DOHH2 (cell line): ENCODE results near the gene CLPSL2.

Experiments used
- H3F3A ChIP-seq: fragments of 200-600 bp; sonication (generic), shearing (Covaris generic); 2 replicates; pipeline ENCODE4 v1.6.0; 2016; ENCODE audit warnings: antibody characterized with exemption, mild to moderate bottlenecking; ENCODE audit not compliant: control insufficient read depth, insufficient read depth
- H3K27ac ChIP-seq: fragments of 200-600 bp; sonication (generic); 2 replicates; pipeline ENCODE4 v1.5.1; 2014; ENCODE audit warnings: low read depth, mild to moderate bottlenecking, low read length, moderate library complexity
- H3K27me3 ChIP-seq: fragments of 200-600 bp; sonication (generic); 2 replicates; pipeline ENCODE4 v1.6.1; 2014; ENCODE audit warnings: mild to moderate bottlenecking, low read length, mixed read lengths; ENCODE audit not compliant: control insufficient read depth
- H3K36me3 ChIP-seq: fragments of 200-600 bp; sonication (generic); 2 replicates; pipeline ENCODE4 v1.6.1; 2014; ENCODE audit warnings: mild to moderate bottlenecking, low read length, moderate library complexity, mixed read lengths; ENCODE audit not compliant: control insufficient read depth
- H3K4me1 ChIP-seq: fragments of 200-600 bp; sonication (generic); 2 replicates; pipeline ENCODE4 v1.6.1; 2014; ENCODE audit warnings: mild to moderate bottlenecking, low read length, mixed read lengths; ENCODE audit not compliant: control insufficient read depth
- H3K4me2 ChIP-seq: fragments of 200-600 bp; sonication (generic); 2 replicates; pipeline ENCODE4 v1.6.0; 2014; ENCODE audit warnings: mild to moderate bottlenecking, low read length, moderate library complexity
- H3K4me3 ChIP-seq: fragments of 200-600 bp; sonication (generic); 2 replicates; pipeline ENCODE4 v1.5.1; 2014; ENCODE audit warnings: mild to moderate bottlenecking, low read length, mixed read lengths
- H3K79me2 ChIP-seq: fragments of 200-600 bp; sonication (generic); 2 replicates; pipeline ENCODE4 v1.6.1; 2014; ENCODE audit warnings: mild to moderate bottlenecking, low read length, mixed read lengths; ENCODE audit not compliant: control insufficient read depth
- H3K9me2 ChIP-seq: fragments of 200-600 bp; sonication (generic); replicated peaks from 2 replicates; pipeline ENCODE4 v1.6.1; 2014; ENCODE audit warnings: mild to moderate bottlenecking, low read length, mixed read lengths; ENCODE audit not compliant: control insufficient read depth
- H3K9me3 ChIP-seq: fragments of 200-600 bp; sonication (generic); 2 replicates; pipeline ENCODE4 v1.6.1; 2014; ENCODE audit warnings: antibody characterized with exemption, low read length, mixed read lengths; ENCODE audit not compliant: control insufficient read depth, insufficient read depth
- H4K20me1 ChIP-seq: fragments of 200-600 bp; sonication (generic); 2 replicates; pipeline ENCODE4 v1.6.0; 2014; ENCODE audit warnings: low read depth, mild to moderate bottlenecking, antibody characterized with exemption, low read length, moderate library complexity; ENCODE audit not compliant: control insufficient read depth, insufficient read depth
- EZH2phosphoT487 ChIP-seq: fragments of 200-600 bp; sonication (generic); IDR thresholded peaks from 2 replicates; pipeline ENCODE4 v1.6.1; 2017; ENCODE audit warnings: borderline replicate concordance, mild to moderate bottlenecking, antibody characterized with exemption, low read length, moderate library complexity, mixed read lengths
- TF ChIP-seq, protein P1 (sequence below): fragments of 200-600 bp; sonication (generic); IDR thresholded peaks from one replicate; pipeline ENCODE4 v1.5.1; 2014; ENCODE audit warnings: antibody characterized with exemption, mild to moderate bottlenecking, low read depth, low read length; ENCODE audit not compliant: poor library complexity, severe bottlenecking

CLPSL2 gene

DNA sequence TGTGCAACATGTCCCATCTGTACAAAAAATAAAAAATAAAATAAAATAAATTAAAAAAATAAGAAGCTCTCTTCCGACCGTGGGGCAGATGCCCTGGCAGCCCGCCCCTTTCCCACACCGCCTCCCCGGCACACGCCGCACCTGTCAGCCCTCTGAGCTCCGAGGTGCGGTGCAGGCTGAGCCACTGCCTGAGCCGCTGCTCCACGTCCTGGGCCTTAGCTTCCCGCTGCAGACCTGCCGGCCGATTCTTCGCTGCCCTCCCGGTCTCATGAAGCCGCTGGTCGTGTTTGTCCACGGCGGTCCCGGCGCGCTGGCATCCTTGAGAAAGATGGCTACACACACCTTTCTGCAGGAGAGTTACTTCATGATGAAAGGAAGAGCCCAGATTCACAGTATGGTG is 10.7 kb upstream of the CLPSL2 start:
- no peaks in the 10 kb centered on the region for H4K20me1 ChIP-seq
- peaks cover 7% of the 10 kb centered on the region; the same call in 1 of the 2 replicates for H3K4me1 ChIP-seq
- H3K36me3 ChIP-seq: no peaks in the 10 kb centered on the region
- no peak overlapping the region for H3K4me3 ChIP-seq
- no peaks in the 10 kb centered on the region for H3K79me2 ChIP-seq
- H3K27me3 ChIP-seq: peaks cover 22% of the 10 kb centered on the region
- H3F3A ChIP-seq: no peaks in the 10 kb centered on the region
- no peak overlapping the region for H3K4me2 ChIP-seq
- no peak overlapping the region for H3K27ac ChIP-seq
- TF ChIP-seq, protein P1, sequence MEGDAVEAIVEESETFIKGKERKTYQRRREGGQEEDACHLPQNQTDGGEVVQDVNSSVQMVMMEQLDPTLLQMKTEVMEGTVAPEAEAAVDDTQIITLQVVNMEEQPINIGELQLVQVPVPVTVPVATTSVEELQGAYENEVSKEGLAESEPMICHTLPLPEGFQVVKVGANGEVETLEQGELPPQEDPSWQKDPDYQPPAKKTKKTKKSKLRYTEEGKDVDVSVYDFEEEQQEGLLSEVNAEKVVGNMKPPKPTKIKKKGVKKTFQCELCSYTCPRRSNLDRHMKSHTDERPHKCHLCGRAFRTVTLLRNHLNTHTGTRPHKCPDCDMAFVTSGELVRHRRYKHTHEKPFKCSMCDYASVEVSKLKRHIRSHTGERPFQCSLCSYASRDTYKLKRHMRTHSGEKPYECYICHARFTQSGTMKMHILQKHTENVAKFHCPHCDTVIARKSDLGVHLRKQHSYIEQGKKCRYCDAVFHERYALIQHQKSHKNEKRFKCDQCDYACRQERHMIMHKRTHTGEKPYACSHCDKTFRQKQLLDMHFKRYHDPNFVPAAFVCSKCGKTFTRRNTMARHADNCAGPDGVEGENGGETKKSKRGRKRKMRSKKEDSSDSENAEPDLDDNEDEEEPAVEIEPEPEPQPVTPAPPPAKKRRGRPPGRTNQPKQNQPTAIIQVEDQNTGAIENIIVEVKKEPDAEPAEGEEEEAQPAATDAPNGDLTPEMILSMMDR: no peak
- no peak for TF ChIP-seq EZH2phosphoT487
- no peaks in the 10 kb centered on the region for H3K9me3 ChIP-seq
- no peaks in the 10 kb centered on the region for H3K9me2 ChIP-seq

DNA sequence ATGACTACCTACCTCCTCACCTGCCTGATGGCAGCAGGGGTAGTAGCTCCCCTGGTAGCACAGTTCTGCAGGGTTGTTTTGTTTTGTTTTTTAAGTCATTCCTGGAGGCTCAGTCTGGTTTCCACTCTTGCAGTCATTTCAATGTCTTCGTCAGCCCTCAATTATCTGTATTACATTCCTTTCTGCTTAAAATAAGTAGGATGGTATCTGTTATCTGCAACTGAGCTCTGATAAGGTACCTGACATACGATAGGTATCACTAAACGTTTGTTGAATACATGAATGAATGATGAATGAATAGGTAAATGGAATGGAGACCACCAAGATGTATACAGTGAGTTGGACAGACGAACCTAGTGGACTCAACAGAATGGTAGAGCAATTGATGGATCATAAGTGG is 7.2 kb upstream of the CLPSL2 start:
- Histone ChIP-seq H3K36me3 (no peaks in the 10 kb centered on the region), H3K79me2 (no peaks in the 10 kb centered on the region), H3K9me3 (no peaks in the 10 kb centered on the region), H3K27ac (no peak overlapping the region), H3K9me2 (no peaks in the 10 kb centered on the region), H3K4me2 (no peak overlapping the region), H3K4me3 (no peak overlapping the region), H3K4me1 (peaks cover 9% of the 10 kb centered on the region), H4K20me1 (no peaks in the 10 kb centered on the region), H3F3A (no peaks in the 10 kb centered on the region), H3K27me3 (peaks cover 4% of the 10 kb centered on the region)
- TF ChIP-seq, protein P1: no peak
- no peak for TF ChIP-seq EZH2phosphoT487

DNA sequence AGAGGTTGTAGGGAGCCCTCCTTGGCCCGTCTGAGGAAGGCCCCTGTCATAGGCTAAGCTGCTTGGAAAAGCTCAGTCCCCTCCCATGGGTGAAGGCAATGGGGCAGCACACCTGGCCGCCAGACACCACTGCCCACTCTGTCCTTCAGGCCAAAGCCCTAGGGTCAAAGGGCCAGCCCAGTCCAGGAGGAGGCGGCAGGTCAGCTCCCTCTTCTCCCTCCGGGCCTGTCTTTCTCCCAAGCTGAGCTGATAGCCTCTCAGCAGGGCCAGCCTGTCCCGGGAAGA is 5.1 kb upstream of the CLPSL2 start:
- no peak overlapping the region for H3K27ac ChIP-seq
- TF ChIP-seq EZH2phosphoT487: no peak
- 0 out of 2 replicates have a peak overlapping the region, but pooled peaks have one; percentile 3 for H3K4me2 ChIP-seq
- peaks cover 5% of the 10 kb centered on the region; the same call in 1 of the 2 replicates for H3K27me3 ChIP-seq
- H3F3A ChIP-seq: no peaks in the 10 kb centered on the region
- no peaks in the 10 kb centered on the region for H3K36me3 ChIP-seq
- no peak overlapping the region for H3K4me3 ChIP-seq
- H3K9me3 ChIP-seq: no peaks in the 10 kb centered on the region
- H4K20me1 ChIP-seq: no peaks in the 10 kb centered on the region
- no peaks in the 10 kb centered on the region for H3K9me2 ChIP-seq
- H3K4me1 ChIP-seq: peaks cover 5% of the 10 kb centered on the region
- H3K79me2 ChIP-seq: no peaks in the 10 kb centered on the region

DNA sequence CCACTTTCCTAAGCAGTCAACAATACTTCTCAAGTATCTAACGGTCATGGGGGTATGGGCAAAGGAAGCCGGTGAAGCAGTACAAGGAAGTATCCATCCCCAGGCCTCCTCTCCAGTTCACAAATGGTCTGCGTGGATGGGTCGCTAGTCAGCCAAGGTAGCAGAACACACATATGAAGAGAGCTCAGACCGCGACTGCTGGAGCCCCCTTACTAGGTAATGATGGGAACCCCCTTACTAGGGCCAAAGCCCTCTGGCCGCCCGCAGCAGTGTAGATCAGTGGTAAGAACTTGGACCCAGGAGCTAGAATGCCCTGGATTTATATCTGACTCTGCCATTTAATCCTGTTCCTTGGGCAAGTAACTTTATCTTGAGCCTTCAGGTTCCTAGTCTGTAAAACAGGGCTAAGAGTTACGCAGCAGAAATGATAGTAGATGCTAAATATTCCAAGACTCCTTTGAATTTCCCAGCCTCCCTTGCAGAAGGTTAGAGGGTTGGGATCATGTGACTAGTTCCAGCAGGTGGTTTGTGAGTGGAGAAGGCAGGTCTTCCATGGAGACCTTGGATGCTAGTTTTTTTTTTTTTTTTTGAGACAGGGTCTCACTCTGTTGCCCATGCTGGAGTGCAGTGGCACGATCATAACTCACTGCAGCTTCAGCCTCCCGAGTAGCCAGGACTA is 2.1 kb upstream of the CLPSL2 start:
- no peak overlapping the region for H3K27ac ChIP-seq
- H3K4me3 ChIP-seq: no peak overlapping the region
- H3K9me2 ChIP-seq: no peaks in the 10 kb centered on the region
- H3K27me3 ChIP-seq: peaks cover 19% of the 10 kb centered on the region
- no peaks in the 10 kb centered on the region for H3K9me3 ChIP-seq
- no peaks in the 10 kb centered on the region for H3K79me2 ChIP-seq
- H3F3A ChIP-seq: no peaks in the 10 kb centered on the region
- H3K4me2 ChIP-seq: no peak overlapping the region
- no peaks in the 10 kb centered on the region for H3K36me3 ChIP-seq
- H4K20me1 ChIP-seq: no peaks in the 10 kb centered on the region
- no peak for TF ChIP-seq EZH2phosphoT487
- TF ChIP-seq, protein P1: no peak
- H3K4me1 ChIP-seq: peaks cover 9% of the 10 kb centered on the region
